Epithelial cell of proximal tubule (primary cell): ENCODE data around the gene DET1. TPM values are rescaled to one million over a fixed set of nuclear protein-coding genes. Genes with fewer than 3 reads are reported as not detected.
"Not testable (repeated sequence)": the region's sequence is repeated elsewhere in the genome, so short reads cannot be mapped to it uniquely, and the experiment has no call there.

Source experiments
- DNase-seq: peaks from one replicate; pipeline ENCODE4 v3.0.0-alpha.2; 2011; ENCODE audit warnings: low read depth
- H3K4me3 ChIP-seq: 2 replicates; pipeline ENCODE4 v1.5.1; 2011; ENCODE audit warnings: low read depth, mild to moderate bottlenecking, low read length
- CTCF ChIP-seq: conservative IDR thresholded peaks from 2 replicates; pipeline ENCODE4 v1.5.1; 2012; ENCODE audit warnings: low read depth, mild to moderate bottlenecking, low read length
- total RNA-seq: library from RNA; depleted of rRNA; stranded (reverse); fragments of >200 nt; gene quantifications from 2 replicates; pipeline ENCODE4 v1.2.3, GENCODE V29; 2015

Gene DET1
- total RNA-seq, 1 donor from 2014 or later = 4.3 TPM

GRCh38 chr15:88543065-88543776, 3.3 kb downstream of the DET1 start:
- H3K4me3 ChIP-seq = no peak overlapping the region
- no peak for DNase-seq
- no peak for TF ChIP-seq CTCF

- no peak for TF ChIP-seq CTCF
- no peak for DNase-seq
- H3K4me3 ChIP-seq = no peak overlapping the region
Observed at GRCh38 chr15:88542342-88542733, 4.1 kb downstream of the DET1 start.

GRCh38 chr15:88541709-88542341, 4.7 kb downstream of the DET1 start:
- no peak overlapping the region for H3K4me3 ChIP-seq
- no peak for DNase-seq
- TF ChIP-seq CTCF = no peak

- not testable (repeated sequence) for DNase-seq, H3K4me3 ChIP-seq
Observed at GRCh38 chr15:88541111-88541510, 5.4 kb downstream of the DET1 start.

- not testable (repeated sequence) for H3K4me3 ChIP-seq, DNase-seq
Observed at GRCh38 chr15:88540350-88540749, 6.1 kb downstream of the DET1 start.

- DNase-seq = no peak
- no peak for TF ChIP-seq CTCF
- no peak overlapping the region for H3K4me3 ChIP-seq
Observed at GRCh38 chr15:88539441-88539840, 7.0 kb downstream of the DET1 start.

GRCh38 chr15:88538972-88539371, 7.5 kb downstream of the DET1 start:
- no peak overlapping the region for H3K4me3 ChIP-seq
- TF ChIP-seq CTCF = no peak
- no peak for DNase-seq
